Colonic mucosa (tissue), 4 donors: ENCODE measurements around the gene SMURF1. TPM values are rescaled to one million over a fixed set of nuclear protein-coding genes. Genes with fewer than 3 reads are reported as not detected.
A peak's percentile ranks its signal among the peaks of the same experiment; 100 is the strongest.

Source experiments
- DNase-seq: peaks from one replicate; pipeline ENCODE4 v3.0.0-alpha.2; 2020
- H3K27ac ChIP-seq: fragments of 200-600 bp; one replicate; pipeline ENCODE4 v1.8.0; 2021
- H3K27me3 ChIP-seq: fragments of 200-600 bp; one replicate; pipeline ENCODE4 v1.8.0; 2021
- H3K36me3 ChIP-seq: fragments of 200-600 bp; one replicate; pipeline ENCODE4 v1.8.0; 2021
- H3K4me1 ChIP-seq: fragments of 200-600 bp; one replicate; pipeline ENCODE4 v1.8.0; 2021; ENCODE audit warnings: mild to moderate bottlenecking
- H3K4me3 ChIP-seq: fragments of 200-600 bp; one replicate; pipeline ENCODE4 v1.8.0; 2021
- H3K9ac ChIP-seq, 2 donors: one replicate each; pipeline ENCODE4 v1.7.0; 2013; ENCODE audit warnings: control low read depth in 2 of 2, low read depth in 2 of 2, low read length in 2 of 2
- H3K9me3 ChIP-seq: fragments of 200-600 bp; one replicate; pipeline ENCODE4 v1.8.0; 2021
- CTCF ChIP-seq: fragments of 200-600 bp; IDR thresholded peaks from one replicate; pipeline ENCODE4 v1.8.0; 2022; ENCODE audit warnings: antibody characterized with exemption, mild to moderate bottlenecking
- intact Hi-C: fragments of 100-400 bp; cut with DNase I; formaldehyde crosslinking; loops from one replicate; pipeline ENCODE4 v1.14.1; 2022
- total RNA-seq, 2 donors: library from RNA; stranded (reverse); fragmentation: NEBNext Ultra II Directional in 1 of 2; extraction: Animal tissue kit (Norgen Biotek cat#: 25700) in 1 of 2; gene quantifications; one replicate each; pipeline ENCODE4 v1.2.1, GENCODE V29; 2021
- donor health status: healthy.
- donor health status: DM: no; HTN: no; CAD: no.
- donor health status: DM: no; HTN: no; CAD: no.

Gene SMURF1
- total RNA-seq, 2 donors from 2014 or later: 26.8 to 35.5 TPM

- no peaks in the 10 kb centered on the region for H3K27me3 ChIP-seq
- peak overlapping the region; percentile 35 for H3K27ac ChIP-seq
- H3K36me3 ChIP-seq: no peaks in the 10 kb centered on the region
- no peak for DNase-seq
- H3K9ac ChIP-seq: no peak overlapping the region
- no peaks in the 10 kb centered on the region for H3K9me3 ChIP-seq
- intact Hi-C loops: no loop called here
- peaks cover 5% of the 10 kb centered on the region for H3K4me1 ChIP-seq
- no peak overlapping the region for H3K4me3 ChIP-seq
- TF ChIP-seq CTCF: no peak
Measured at GRCh38 chr7:99024066-99024465, 119.8 kb downstream of the SMURF1 start.

GRCh38 chr7:99021941-99022560 lies 121.9 kb downstream of the SMURF1 start:
- intact Hi-C loops: no loop called here
- Histone ChIP-seq H3K9me3 (no peaks in the 10 kb centered on the region), H3K36me3 (no peaks in the 10 kb centered on the region), H3K4me3 (no peak overlapping the region), H3K9ac (no peak overlapping the region), H3K27me3 (no peaks in the 10 kb centered on the region), H3K4me1 (peaks cover 5% of the 10 kb centered on the region), H3K27ac (peak overlapping the region; percentile 32)
- DNase-seq: no peak
- TF ChIP-seq CTCF: no peak

- DNase-seq: no peak
- Histone ChIP-seq H3K27me3 (no peaks in the 10 kb centered on the region), H3K4me3 (no peak overlapping the region), H3K9ac (no peak overlapping the region), H3K36me3 (no peaks in the 10 kb centered on the region), H3K9me3 (no peaks in the 10 kb centered on the region), H3K4me1 (peaks cover 5% of the 10 kb centered on the region), H3K27ac (no peak overlapping the region)
- intact Hi-C loops: no loop called here
- no peak for TF ChIP-seq CTCF
Measured at GRCh38 chr7:99020413-99020715, 123.5 kb downstream of the SMURF1 start.

- H3K27ac ChIP-seq: no peak overlapping the region
- H3K36me3 ChIP-seq: peaks cover 2% of the 10 kb centered on the region
- H3K9me3 ChIP-seq: no peaks in the 10 kb centered on the region
- no peak for DNase-seq
- intact Hi-C loops: no loop called here
- H3K4me3 ChIP-seq: no peak overlapping the region
- TF ChIP-seq CTCF: no peak
- no peaks in the 10 kb centered on the region for H3K27me3 ChIP-seq
- peaks cover 5% of the 10 kb centered on the region for H3K4me1 ChIP-seq
- H3K9ac ChIP-seq: no peak overlapping the region
Measured at GRCh38 chr7:99019523-99020412, 124.1 kb downstream of the SMURF1 start.

- no peaks in the 10 kb centered on the region for H3K4me1 ChIP-seq
- H3K27ac ChIP-seq: no peak overlapping the region
- no peak for TF ChIP-seq CTCF
- no peak for DNase-seq
- intact Hi-C loops: no loop called here
- no peaks in the 10 kb centered on the region for H3K27me3 ChIP-seq
- H3K36me3 ChIP-seq: peaks cover 17% of the 10 kb centered on the region
- no peaks in the 10 kb centered on the region for H3K9me3 ChIP-seq
- H3K4me3 ChIP-seq: no peak overlapping the region
- no peak overlapping the region for H3K9ac ChIP-seq
Measured at GRCh38 chr7:99016196-99016595, 127.7 kb downstream of the SMURF1 start.
